ENCODE results near the gene STYXL1.

STYXL1 gene

DNA sequence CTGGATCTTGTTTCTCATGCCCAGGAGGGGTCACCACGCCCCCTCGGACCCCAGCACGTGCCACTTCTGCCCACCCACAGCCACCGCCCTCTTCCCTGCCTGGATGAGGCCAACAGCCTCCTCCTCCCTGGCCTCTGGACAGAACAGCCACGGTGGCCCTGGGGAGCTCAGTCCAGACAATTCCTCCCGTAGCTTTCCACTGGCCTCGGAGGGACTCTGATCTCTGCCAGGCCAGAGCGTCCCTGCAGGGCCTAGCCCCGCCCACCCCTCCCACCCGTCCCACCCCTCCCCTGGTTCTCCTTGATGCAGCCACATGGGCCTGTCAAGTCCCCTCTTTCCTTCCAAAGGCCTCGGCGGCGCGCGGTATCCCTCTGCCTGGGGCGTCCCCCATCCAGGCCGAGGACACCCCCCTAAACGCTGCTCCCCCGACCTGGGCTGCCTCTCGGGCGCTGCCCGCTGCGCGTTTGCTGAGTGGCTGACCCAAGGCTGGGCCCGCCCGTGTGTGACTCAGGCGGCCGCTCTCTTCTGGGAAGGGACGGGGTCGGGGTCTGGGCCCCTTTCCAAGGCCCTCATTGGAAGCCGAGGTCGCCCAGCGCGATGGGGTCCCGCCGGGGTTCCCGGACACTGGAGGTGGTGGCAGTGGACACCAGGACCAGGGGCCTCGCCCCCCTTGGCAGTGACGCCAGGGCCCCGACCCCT lies 54.0 kb downstream of the STYXL1 start:
- DNase-seq (ENCODE audit: low read depth in 2 of 2), result no peak

DNA sequence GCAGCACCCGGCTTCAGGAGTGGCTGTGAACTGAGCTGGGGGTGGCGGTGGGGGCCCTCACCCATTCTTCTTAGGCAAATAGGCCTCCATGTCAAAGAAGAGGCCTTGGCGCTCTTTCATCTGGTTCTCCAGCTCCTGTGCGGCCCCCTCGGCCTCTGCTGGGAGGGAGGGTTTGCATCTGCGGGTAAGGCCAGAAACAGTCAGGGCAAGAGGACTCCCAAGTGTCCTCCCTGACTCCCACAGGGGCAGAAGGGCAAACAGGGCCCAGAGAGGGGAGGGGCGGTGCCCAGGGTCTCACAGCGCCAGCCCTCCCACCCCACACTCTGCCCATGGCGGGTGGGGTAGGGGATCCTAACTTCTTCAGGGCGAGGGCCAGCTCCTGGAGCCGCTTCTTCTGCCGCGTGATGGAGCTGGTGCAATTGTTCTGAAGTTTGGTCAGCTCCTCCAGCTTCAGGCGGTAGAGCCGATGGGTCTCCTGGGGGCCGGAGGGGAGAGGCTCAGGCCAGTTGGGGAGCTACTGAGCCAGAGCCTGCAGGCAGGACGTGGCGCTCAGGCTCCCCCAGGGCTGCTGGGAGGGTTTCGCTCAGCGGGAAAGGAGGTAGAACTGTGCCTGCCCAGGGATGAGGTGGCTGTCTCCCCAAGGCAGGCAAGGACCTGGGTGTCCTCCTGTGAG lies 55.6 kb downstream of the STYXL1 start:
- no peak for DNase-seq (ENCODE audit: low read depth in 2 of 2)

DNA sequence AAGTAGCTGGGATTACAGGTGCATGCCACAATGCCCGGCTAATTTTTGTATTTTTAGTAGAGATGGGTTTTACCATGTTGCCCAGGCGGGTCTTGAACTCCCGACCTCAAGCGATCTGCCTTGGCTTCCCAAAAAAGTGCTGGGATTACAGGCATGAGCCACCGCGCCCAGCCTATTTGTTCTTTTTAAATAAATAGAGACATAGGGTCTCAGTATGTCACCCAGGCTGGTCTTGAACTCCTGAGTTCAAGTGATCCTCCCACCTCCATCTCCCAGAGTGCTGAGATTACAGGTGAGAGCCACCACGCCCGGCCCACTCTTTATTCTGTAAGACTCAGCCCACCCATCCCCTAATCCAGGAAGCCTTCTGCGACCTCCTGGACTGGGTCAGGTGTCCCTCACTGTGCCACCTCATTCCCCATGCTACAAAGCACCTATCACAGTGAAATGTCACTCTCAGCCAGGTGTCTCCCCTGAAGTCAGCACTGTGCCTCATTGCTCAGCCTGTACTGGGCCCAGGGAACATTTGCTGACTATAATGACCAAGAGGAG lies 56.2 kb downstream of the STYXL1 start:
- no peak for DNase-seq (ENCODE audit: low read depth in 2 of 2)

DNA sequence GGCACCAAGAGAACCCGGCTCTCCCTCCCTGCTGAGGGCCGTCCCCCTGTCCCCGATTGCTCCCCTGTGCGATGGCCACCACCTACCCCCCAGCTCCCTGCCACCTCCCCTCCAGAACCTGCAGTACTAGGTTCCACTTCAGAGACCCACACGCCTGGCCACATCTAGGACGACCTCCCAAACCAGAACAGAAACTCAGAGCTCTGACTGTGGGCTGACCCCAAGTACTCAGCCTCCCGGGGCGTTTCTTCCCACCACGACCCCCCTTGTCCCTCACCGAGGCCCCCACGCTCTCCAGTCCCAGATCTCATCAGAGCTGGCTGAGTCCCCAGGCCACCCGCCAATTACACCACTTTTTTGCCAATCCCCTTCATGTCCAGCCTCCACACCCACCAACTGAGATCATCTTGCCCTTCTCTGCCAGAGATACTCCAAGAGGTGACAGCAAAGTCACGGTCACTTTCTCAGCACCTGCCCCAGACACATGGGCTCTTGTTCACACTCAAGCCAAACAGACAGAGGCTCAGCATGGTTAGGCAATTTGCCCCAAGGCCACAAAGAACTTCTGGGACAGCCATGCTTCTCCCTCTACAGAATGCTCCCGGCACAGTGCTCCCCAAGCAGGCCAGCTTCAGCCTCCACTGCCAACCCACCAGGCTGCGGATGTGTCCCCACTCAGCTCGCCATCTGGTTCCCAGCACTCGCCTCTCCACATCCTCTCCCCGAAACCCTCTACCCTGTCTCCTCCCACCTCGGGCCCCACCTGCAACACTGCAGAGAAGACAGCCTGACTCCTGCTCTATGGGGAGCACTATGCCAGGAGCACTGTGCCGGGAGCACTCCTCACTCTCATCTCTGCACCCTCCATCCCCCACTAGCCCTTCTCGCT lies 58.1 kb downstream of the STYXL1 start:
- no peak for DNase-seq (ENCODE audit: low read depth in 2 of 2)

DNA sequence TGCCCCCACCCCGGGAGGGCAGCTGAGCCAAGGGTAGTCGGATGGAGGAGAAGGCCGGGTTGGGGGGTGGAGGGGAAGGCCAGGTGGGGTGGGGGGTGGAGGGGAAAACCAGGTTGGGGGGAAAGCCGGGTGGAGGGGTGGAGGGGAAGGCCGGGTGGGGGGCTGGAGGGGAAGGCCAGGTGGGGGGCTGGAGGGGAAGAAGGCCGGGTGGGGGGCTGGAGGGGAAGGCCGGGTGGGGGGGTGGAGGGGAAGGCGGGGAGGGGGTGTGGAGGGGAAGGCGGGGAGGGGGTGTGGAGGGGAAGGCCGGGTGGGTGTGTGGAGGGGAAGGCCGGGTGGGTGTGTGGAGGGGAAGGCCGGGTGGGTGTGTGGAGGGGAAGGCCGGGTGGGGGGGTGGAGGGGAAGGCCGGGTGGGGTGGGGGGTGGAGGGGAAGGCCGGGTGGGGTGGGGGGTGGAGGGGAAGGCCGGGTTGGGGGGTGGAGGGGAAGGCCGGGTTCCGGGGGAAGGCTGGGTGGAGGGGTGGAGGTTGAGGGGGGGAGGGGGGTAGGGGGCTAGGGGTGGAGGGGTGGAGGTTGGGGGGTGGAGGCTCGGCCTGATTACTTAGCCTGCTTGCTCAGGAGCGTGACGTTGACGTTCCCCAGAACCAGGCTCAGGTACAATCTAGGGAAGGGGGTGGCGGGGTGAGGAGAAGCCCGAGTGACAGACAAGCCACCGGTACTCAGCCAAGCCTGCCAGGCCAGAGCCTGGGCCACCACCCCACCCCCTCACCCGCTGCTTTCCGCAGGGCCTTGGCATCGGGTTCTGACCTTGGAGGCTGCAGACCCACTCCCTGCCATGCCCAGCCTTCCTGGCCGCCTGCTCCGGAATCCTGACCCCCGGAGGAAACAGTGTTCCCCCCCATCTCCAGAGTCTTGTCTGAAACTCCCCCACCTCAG lies 59.0 kb downstream of the STYXL1 start:
- no peak for DNase-seq (ENCODE audit: low read depth in 2 of 2)

DNA sequence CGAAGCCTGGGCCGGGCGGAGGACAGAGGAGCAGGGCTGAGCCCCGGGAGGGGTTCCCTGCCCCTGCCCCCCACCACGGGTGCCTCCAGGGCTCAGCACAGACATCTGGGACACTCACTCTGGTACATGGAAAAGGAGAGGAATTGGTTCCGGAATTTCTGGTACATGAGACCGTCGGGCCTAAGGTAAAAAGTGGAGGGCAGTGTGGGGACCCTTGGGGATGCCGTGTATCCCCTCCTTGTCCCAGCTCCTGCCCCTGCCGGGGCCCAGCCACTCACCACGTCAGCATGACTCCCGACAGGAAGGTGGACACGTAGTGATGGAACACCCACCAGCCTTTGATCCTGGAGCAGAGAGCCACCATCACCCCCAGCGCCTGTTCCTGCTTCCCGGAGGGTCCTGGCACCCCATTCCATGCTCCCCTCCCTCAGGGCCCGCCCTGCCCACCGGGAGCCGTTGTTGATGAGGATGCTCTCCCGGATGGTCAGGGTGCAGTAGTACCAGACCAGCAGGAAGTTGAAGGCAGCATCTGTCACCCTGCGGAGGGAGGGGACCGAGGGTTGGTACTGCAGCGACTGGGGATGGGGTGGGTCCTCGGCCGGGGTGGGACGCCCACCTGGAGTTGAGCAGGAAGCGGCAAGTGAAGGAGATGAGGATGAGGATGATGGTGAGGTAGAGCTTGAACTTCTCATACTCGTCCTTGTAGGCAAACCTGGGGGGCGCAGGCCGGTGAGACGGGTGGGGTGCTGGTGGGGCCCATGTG lies 59.8 kb downstream of the STYXL1 start:
- no peak for DNase-seq (ENCODE audit: low read depth in 2 of 2)

DNA sequence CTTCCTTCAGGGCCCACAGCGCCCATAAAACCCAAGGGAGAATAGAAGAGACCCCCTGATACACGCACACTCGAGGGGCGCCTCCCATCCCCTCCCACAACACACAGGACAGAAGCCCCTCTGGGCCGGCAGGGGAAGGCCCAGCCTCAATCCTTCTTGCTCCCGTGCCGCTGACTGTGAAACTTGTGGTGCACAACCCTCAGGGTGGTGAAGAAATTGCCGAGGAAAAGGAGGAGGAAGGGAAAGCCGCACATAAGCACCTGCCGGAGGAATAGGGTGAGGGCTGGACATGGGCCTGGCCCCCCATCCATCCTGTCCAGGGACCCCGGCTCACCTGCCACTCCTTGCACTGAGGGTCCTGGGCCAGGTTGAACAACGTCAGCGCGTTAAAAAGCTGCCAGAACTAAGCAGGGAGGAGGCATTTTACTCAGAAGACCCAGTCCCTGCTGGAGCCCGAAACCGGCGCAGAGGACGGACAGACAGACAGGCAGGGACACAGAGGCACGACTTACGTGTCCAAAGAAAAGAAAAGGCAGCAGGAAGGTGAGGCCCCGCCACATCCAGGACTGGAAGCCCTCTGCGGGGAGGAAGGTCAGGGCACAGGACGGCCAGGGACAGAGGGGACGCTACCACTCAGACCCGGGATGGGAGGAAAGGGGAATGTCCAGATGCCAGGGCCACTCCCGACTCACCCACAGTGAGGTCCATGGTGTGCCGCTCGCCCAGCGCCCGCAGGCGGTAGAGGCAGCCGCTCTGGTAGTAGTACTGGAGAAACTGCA lies 60.6 kb downstream of the STYXL1 start:
- no peak for DNase-seq (ENCODE audit: low read depth in 2 of 2)

DNA sequence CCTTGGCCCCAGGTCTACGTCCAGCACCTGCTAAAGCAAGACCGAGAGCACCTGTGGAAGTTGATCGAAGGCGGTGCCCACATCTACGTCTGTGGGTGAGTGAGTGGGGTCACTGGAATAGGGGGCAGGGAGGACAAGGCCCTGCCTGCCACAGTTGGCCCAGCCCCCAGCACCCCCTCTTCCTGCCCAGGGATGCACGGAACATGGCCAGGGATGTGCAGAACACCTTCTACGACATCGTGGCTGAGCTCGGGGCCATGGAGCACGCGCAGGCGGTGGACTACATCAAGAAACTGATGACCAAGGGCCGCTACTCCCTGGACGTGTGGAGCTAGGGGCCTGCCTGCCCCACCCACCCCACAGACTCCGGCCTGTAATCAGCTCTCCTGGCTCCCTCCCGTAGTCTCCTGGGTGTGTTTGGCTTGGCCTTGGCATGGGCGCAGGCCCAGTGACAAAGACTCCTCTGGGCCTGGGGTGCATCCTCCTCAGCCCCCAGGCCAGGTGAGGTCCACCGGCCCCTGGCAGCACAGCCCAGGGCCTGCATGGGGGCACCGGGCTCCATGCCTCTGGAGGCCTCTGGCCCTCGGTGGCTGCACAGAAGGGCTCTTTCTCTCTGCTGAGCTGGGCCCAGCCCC lies 61.5 kb downstream of the STYXL1 start:
- DNase-seq (ENCODE audit: low read depth in 2 of 2), result no peak

DNA sequence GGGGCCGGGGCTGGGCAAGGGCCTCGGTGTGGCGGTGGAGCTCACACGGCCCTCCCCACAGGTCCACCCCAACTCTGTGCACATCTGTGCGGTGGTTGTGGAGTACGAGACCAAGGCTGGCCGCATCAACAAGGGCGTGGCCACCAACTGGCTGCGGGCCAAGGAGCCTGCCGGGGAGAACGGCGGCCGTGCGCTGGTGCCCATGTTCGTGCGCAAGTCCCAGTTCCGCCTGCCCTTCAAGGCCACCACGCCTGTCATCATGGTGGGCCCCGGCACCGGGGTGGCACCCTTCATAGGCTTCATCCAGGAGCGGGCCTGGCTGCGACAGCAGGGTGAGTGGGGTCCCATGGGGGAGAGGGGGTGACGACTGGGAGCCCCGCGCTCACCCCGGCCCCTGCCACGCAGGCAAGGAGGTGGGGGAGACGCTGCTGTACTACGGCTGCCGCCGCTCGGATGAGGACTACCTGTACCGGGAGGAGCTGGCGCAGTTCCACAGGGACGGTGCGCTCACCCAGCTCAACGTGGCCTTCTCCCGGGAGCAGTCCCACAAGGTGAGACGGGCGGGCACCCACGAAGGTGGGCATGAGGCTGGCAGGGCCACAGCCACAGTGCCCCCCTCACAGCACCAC lies 62.2 kb downstream of the STYXL1 start:
- no peak for DNase-seq (ENCODE audit: low read depth in 2 of 2)

DNA sequence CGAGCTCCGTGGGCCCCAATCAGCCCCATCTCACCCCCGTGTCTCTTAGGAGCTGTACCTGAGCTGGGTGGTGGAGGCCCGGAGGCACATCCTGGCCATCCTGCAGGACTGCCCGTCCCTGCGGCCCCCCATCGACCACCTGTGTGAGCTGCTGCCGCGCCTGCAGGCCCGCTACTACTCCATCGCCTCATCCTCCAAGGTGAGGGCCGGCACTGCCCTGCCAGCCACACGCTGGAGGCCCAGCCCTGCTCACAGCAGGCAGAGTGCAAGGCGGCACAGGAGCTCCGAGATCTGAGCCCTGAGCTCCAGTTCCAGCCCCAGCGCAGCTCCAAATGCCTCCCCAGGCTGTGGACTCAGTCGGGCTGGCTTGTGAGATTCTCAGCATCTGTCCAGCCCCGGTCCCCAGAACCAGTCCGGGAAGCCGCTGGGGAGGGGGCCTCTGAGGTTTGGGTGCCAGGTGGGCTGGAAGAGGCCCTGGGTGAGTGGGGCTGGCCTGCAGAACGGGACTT lies 62.7 kb downstream of the STYXL1 start:
- no peak for DNase-seq (ENCODE audit: low read depth in 2 of 2)

DNA sequence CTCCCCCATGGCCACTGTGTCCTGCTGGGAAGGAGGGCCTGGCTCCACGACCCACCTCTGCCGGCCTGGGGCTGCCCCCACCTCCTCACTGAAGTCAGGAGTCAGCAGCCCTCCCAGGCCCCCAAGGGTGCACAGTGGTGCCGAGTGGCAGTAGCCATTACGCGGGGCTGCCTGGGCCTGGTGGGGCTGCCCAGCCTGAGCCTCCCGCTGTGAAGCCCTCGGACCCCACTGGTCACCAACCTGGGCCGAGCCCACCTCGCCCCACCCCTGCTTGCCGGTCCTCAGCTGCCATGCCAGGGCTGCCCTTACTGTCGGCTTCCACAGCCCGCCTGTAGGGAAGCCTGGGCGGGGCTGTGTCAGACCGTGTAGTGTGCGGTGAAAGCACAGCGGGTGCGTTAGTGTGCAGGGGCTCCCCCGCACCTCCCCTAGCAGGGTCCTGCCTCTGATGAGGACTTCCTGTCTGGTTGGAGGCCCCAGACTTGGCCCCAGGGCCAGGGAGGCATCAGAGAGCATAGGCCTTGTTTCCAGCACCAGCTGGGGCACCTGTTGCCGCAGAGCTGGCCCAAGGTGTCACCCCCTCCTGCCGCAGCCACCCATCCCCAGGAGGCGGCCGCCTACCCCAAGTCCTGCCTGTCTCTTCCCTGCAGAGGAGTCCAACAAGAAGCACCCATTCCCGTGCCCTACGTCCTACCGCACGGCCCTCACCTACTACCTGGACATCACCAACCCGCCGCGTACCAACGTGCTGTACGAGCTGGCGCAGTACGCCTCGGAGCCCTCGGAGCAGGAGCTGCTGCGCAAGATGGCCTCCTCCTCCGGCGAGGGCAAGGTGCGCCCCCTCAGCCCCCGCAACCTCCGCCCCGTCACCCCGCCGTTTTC lies 63.4 kb downstream of the STYXL1 start:
- DNase-seq (ENCODE audit: low read depth in 2 of 2), result no peak

DNA sequence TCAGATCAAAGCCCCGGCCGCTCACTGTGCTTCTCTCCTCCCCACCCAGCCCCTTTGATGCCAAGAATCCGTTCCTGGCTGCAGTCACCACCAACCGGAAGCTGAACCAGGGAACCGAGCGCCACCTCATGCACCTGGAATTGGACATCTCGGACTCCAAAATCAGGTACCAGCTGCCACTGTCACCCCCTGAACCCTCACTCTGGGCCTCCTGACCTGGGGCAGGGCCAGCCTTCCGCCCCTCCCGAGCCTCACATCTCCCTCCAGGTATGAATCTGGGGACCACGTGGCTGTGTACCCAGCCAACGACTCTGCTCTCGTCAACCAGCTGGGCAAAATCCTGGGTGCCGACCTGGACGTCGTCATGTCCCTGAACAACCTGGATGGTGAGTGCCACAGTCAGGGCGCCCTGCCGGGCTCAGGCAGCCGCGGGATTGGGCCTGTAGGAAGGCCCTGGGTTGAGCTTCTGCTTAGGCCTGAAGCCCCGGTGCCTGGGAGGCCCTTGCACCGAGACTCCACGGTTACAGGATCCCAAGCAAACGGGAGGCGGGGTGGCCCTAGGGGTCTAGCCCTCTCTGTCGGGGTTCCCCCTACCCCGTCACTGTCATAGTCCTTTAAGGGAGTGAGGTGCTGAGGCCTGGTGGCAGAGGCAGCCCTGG lies 64.2 kb downstream of the STYXL1 start:
- no peak for DNase-seq (ENCODE audit: low read depth in 2 of 2)

DNA sequence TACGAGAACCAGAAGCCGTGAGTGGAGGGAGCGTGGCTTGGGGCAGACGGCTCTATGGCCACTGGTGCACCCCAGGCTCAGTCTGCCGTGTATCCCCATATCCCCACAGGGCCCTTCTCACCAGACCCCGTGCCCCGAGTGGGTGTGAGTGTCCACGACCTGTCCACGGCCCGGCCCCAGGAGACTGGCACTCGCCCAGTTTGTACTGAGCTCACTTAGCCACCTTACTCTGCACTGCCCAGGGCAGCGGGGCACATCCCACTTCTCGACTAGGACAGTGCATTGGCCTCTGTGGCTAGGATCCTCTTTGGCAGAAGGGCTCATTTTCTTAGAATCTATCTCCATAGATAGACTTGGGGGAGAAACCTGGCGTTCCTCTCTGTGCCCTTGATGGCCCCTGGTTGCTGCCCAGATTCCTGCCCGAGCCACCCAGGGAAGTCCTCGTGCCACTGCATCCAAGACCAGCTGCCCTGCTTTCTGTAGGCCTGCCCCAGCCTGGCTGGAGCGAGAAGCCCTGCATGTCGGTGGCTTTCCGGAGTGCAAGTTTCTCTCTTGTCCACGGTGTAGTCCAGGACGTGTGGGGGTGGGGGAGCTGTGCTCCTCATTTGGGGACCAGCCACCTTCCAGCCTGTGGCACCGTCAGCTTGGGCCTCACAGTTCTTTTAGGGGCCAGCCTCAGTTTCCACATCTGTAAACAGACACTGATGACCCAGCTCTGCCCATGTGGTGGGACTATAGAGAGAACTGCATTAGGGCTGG lies 65.3 kb downstream of the STYXL1 start:
- no peak for DNase-seq (ENCODE audit: low read depth in 2 of 2)

DNA sequence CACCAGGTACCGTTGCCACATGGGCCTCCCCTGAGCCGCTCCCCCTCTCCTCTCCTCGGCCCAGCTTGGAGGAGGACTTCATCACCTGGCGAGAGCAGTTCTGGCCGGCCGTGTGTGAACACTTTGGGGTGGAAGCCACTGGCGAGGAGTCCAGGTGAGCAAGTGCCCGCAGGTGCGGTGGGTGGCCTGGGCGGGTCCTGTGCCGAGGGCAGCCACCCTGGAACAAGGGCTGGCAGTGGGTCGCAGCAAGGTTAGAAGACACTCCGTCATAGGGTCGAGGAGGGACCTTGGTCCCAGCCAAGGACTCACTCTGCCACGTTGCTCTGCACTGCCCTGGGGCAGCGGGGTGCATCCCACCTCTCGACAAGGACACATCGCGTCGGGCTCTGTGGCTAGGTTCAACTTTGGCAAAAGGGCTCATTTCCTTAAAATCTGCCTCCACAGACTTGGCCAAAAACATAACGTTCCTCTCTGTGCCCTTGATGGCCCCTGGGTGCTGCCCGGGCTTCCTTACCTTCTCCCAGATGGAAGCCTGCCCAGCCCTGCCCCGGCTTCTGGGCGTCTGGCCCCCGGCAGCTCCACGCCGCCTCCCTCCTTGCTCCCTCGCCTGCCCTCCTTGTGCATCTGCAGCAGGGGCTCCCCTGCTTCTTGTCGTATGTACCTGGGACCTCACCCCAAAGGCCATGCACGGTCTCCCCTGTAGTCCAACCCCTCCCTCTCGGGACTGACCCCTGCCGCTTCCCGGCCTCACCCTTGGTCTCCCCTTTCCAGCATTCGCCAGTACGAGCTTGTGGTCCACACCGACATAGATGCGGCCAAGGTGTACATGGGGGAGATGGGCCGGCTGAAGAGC lies 66.1 kb downstream of the STYXL1 start:
- DNase-seq (ENCODE audit: low read depth in 2 of 2), result no peak

DNA sequence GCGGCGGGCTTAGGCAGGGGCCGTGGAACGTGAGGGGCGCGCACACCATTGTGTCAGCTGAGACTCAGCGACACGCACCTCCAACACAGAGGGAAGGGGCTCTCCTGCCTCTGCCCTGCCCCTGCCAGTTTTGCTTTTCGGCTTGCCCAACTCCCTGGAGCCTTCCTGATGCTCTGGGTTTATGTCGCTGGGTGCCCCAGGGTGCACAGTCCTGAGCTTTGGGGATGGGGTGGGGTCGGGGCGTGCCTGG lies 66.7 kb downstream of the STYXL1 start:
- no peak for DNase-seq (ENCODE audit: low read depth in 2 of 2)

Measured in stimulated activated CD4-positive, alpha-beta T cell treated with anti-CD3 and anti-CD28 coated beads, Interleukin-1b, Interleukin-23, amount 100 ng/mL, for 1 hour (primary cell).